ENCODE results near the gene FAM181A.

Gene FAM181A

GRCh38 chr14:93973607-93974006, 46.5 kb downstream of the FAM181A start:
- ATAC-seq (ENCODE audit: insufficient read depth, low read depth) (no peak), DNase-seq (no peak)
- Histone ChIP-seq H3K27ac (ENCODE audit: low read length) (no peak overlapping the region), H2AFZ (ENCODE audit: low read depth, low read length) (no peak overlapping the region), H4K20me1 (ENCODE audit: insufficient read depth, low read length) (peaks cover 5% of the 10 kb centered on the region; the same call in 1 of the 2 replicates), H3K27me3 (ENCODE audit: insufficient read depth, low read length, poor library complexity) (peaks cover 22% of the 10 kb centered on the region), H3K4me3 (ENCODE audit: low read depth in 1 of 2, low read length in 2 of 2) (no peak overlapping the region), H3K4me2 (ENCODE audit: insufficient read depth, low read length) (no peak overlapping the region), H3K36me3 (ENCODE audit: insufficient read depth, low read length) (no peaks in the 10 kb centered on the region), H3K9me3 (ENCODE audit: insufficient read depth, low read length, severe bottlenecking) (peaks cover 14% of the 10 kb centered on the region), H3K79me2 (ENCODE audit: insufficient read depth, low read length) (no peaks in the 10 kb centered on the region), H3K9ac (ENCODE audit: low read depth, low read length) (no peak overlapping the region), H3K4me1 (ENCODE audit: insufficient read depth, low read length) (peaks cover 1% of the 10 kb centered on the region; the same call in 1 of the 2 replicates)
- TF ChIP-seq EZH2 (IDR thresholded peaks at IDR 0.05; ENCODE audit: borderline replicate concordance, low read depth, low read length, severe bottlenecking) = no peak
- no peak for TF ChIP-seq CTCF (IDR thresholded peaks at IDR 0.05; ENCODE audit: borderline replicate concordance, extremely low read depth, low read length, poor library complexity, severe bottlenecking)

- H3K36me3 ChIP-seq (ENCODE audit: insufficient read depth, low read length) = no peaks in the 10 kb centered on the region
- TF ChIP-seq EZH2 (IDR thresholded peaks at IDR 0.05; ENCODE audit: borderline replicate concordance, low read depth, low read length, severe bottlenecking) = no peak
- TF ChIP-seq CTCF (IDR thresholded peaks at IDR 0.05; ENCODE audit: borderline replicate concordance, extremely low read depth, low read length, poor library complexity, severe bottlenecking) = no peak
- peaks cover 14% of the 10 kb centered on the region for H3K9me3 ChIP-seq (ENCODE audit: insufficient read depth, low read length, severe bottlenecking)
- H3K4me1 ChIP-seq (ENCODE audit: insufficient read depth, low read length) = peaks cover 4% of the 10 kb centered on the region; the same call in 1 of the 2 replicates
- no peak for DNase-seq
- ATAC-seq (ENCODE audit: insufficient read depth, low read depth) = no peak
- no peak overlapping the region for H3K27ac ChIP-seq (ENCODE audit: low read length)
- no peak overlapping the region for H3K4me2 ChIP-seq (ENCODE audit: insufficient read depth, low read length)
- no peak overlapping the region for H3K4me3 ChIP-seq (ENCODE audit: low read depth in 1 of 2, low read length in 2 of 2)
- H3K79me2 ChIP-seq (ENCODE audit: insufficient read depth, low read length) = no peaks in the 10 kb centered on the region
- H3K27me3 ChIP-seq (ENCODE audit: insufficient read depth, low read length, poor library complexity) = peaks cover 19% of the 10 kb centered on the region
- no peak overlapping the region for H3K9ac ChIP-seq (ENCODE audit: low read depth, low read length)
- H4K20me1 ChIP-seq (ENCODE audit: insufficient read depth, low read length) = peaks cover under 1% of the 10 kb centered on the region; the same call in 1 of the 2 replicates
- H2AFZ ChIP-seq (ENCODE audit: low read depth, low read length) = no peak overlapping the region
Measured at GRCh38 chr14:93974299-93974698, 47.2 kb downstream of the FAM181A start.

- H3K4me3 ChIP-seq (ENCODE audit: low read depth in 1 of 2, low read length in 2 of 2) = no peak overlapping the region
- DNase-seq (no peak), ATAC-seq (ENCODE audit: insufficient read depth, low read depth) (no peak)
- no peak overlapping the region for H2AFZ ChIP-seq (ENCODE audit: low read depth, low read length)
- no peak overlapping the region for H3K27ac ChIP-seq (ENCODE audit: low read length)
- H3K9me3 ChIP-seq (ENCODE audit: insufficient read depth, low read length, severe bottlenecking) = peaks cover 14% of the 10 kb centered on the region
- TF ChIP-seq EZH2 (IDR thresholded peaks at IDR 0.05; ENCODE audit: borderline replicate concordance, low read depth, low read length, severe bottlenecking) (no peak), CTCF (IDR thresholded peaks at IDR 0.05; ENCODE audit: borderline replicate concordance, extremely low read depth, low read length, poor library complexity, severe bottlenecking) (no peak)
- peaks cover 18% of the 10 kb centered on the region for H3K27me3 ChIP-seq (ENCODE audit: insufficient read depth, low read length, poor library complexity)
- H3K79me2 ChIP-seq (ENCODE audit: insufficient read depth, low read length) = no peaks in the 10 kb centered on the region
- no peak overlapping the region for H3K4me2 ChIP-seq (ENCODE audit: insufficient read depth, low read length)
- H3K36me3 ChIP-seq (ENCODE audit: insufficient read depth, low read length) = no peaks in the 10 kb centered on the region
- no peaks in the 10 kb centered on the region; the same call in 1 of the 2 replicates for H4K20me1 ChIP-seq (ENCODE audit: insufficient read depth, low read length)
- peaks cover 4% of the 10 kb centered on the region; the same call in 1 of the 2 replicates for H3K4me1 ChIP-seq (ENCODE audit: insufficient read depth, low read length)
- no peak overlapping the region for H3K9ac ChIP-seq (ENCODE audit: low read depth, low read length)
Measured at GRCh38 chr14:93974833-93975232, 47.7 kb downstream of the FAM181A start.

All from DND-41 (cell line).